Smooth muscle cell (in vitro differentiated cells): ENCODE results near the gene RANBP6. TPM values are rescaled to one million over a fixed set of nuclear protein-coding genes. Genes with fewer than 3 reads are reported as not detected.

ENCODE experiments used
- DNase-seq: peaks from one replicate; lab custom pipeline; 2025; ENCODE audit not compliant: unreplicated experiment; lab: John Stamatoyannopoulos, UW
- H2AFZ ChIP-seq: fragments of 200-600 bp; sonication (generic); 2 replicates; pipeline ENCODE4 v1.6.0; 2016; ENCODE audit warnings: antibody characterized with exemption, low read depth, mild to moderate bottlenecking
- H3F3A ChIP-seq: fragments of 200-600 bp; sonication (generic); 2 replicates; pipeline ENCODE4 v1.6.0; 2017; ENCODE audit warnings: antibody characterized with exemption, low read depth
- H3K27ac ChIP-seq: fragments of 200-600 bp; sonication (generic); 2 replicates; pipeline ENCODE4 v1.5.1; 2016; ENCODE audit warnings: low read depth, mild to moderate bottlenecking
- H3K27me3 ChIP-seq: fragments of 200-600 bp; sonication (generic); 2 replicates; pipeline ENCODE4 v1.6.1; 2016; ENCODE audit warnings: low read depth, mild to moderate bottlenecking
- H3K36me3 ChIP-seq: fragments of 200-600 bp; sonication (generic); 2 replicates; pipeline ENCODE4 v1.5.1; 2016; ENCODE audit warnings: low read depth
- H3K4me1 ChIP-seq: fragments of 200-600 bp; sonication (generic); 2 replicates; pipeline ENCODE4 v1.5.1; 2016; ENCODE audit warnings: low read depth
- H3K4me2 ChIP-seq: fragments of 200-600 bp; sonication (generic); 2 replicates; pipeline ENCODE4 v1.6.0; 2016; ENCODE audit warnings: mild to moderate bottlenecking
- H3K4me3 ChIP-seq: fragments of 200-600 bp; sonication (generic); 2 replicates; pipeline ENCODE4 v1.5.1; 2016; ENCODE audit warnings: mild to moderate bottlenecking
- H3K79me2 ChIP-seq: fragments of 200-600 bp; sonication (generic); 2 replicates; pipeline ENCODE4 v1.6.0; 2016; ENCODE audit warnings: low read depth, mild to moderate bottlenecking
- H3K9ac ChIP-seq: fragments of 200-600 bp; sonication (generic); 2 replicates; pipeline ENCODE4 v1.6.0; 2016; ENCODE audit warnings: low read depth
- H3K9me3 ChIP-seq: fragments of 200-600 bp; sonication (generic); replicated peaks from 2 replicates; pipeline ENCODE4 v1.5.1; 2016; ENCODE audit warnings: low read depth
- H4K20me1 ChIP-seq: fragments of 200-600 bp; sonication (generic); 2 replicates; pipeline ENCODE4 v1.6.0; 2016; ENCODE audit warnings: low read depth
- CTCF ChIP-seq: fragments of 200-600 bp; sonication (generic); IDR thresholded peaks from 2 replicates; pipeline ENCODE4 v1.5.1; 2017; ENCODE audit warnings: borderline replicate concordance, mild to moderate bottlenecking, antibody characterized with exemption; ENCODE audit not compliant: insufficient read depth, poor library complexity, severe bottlenecking
- WGBS: methylation state at CpG from one replicate; pipeline ENCODE4 v1.1.7; 2016; ENCODE audit warnings: low lambda C conversion rate; 5-methylcytosine and 5-hydroxymethylcytosine counted together
- polyA plus RNA-seq: library from polyadenylated mRNA; unstranded; fragments of >200 nt; fragmentation: Nextera tagmentation; extraction: Ambion mirVana; gene quantifications from 2 replicates; pipeline ENCODE4 v1.2.1, GENCODE V29; 2016
- total RNA-seq: library from RNA; depleted of rRNA; stranded (reverse); fragments of >200 nt; gene quantifications from 2 replicates; pipeline ENCODE4 v1.2.3, GENCODE V29; 2014

The RANBP6 gene
- total and polyA plus RNA-seq, 2 experiments from 2014 or later, result 14.1 to 41.9 TPM

DNA sequence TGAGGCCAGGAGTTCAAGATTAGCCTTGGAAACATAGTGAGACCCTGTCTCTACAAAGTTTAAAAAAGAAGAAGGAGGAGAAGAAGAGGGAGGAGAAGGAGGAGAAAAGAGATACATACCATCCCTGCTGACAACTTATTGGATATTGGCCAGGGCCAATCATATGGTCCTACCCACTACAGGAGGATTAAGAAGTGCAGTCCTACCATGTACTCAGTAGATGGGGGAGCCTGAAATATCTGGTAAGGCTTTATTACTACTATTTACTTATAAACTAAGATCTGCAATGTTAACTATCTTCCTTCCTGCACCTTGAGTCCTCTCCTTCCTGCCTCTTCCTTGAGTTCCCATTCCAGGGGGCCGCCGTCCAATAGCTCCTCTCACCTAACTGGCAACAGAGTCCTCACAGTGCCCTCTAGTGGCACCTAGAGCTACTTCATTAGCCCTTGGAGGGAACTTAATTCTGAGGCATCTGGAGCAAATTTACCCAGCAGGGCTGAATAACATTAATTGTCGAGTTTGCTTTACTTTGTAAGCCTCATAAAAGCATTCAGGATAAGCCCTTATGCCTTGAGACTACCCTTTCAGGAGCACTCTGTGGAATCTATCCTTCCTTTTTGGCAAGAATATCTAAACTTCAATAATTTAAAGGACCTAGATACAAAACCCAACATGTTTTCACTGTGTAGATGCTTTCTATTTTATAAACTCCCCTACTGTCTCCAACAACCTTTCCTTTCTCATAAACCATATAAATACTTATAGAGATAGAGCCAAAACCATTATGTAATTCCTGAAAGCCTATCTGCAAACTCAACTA is 39.1 kb upstream of the RANBP6 start:
- Histone ChIP-seq H2AFZ (no peak overlapping the region), H3K9ac (no peak overlapping the region), H3K4me2 (no peak overlapping the region)

GRCh38 chr9:6052293-6052919 is 37.0 kb upstream of the RANBP6 start:
- H2AFZ ChIP-seq, result no peak overlapping the region
- H3K4me1 ChIP-seq, result no peaks in the 10 kb centered on the region
- H3K9me3 ChIP-seq, result no peaks in the 10 kb centered on the region
- H4K20me1 ChIP-seq, result no peaks in the 10 kb centered on the region
- H3K9ac ChIP-seq, result no peak overlapping the region
- TF ChIP-seq CTCF, result no peak
- no peak overlapping the region for H3K4me3 ChIP-seq
- H3K27ac ChIP-seq, result no peak overlapping the region
- H3K36me3 ChIP-seq, result no peaks in the 10 kb centered on the region
- peaks cover 4% of the 10 kb centered on the region for H3K27me3 ChIP-seq
- no peaks in the 10 kb centered on the region for H3K79me2 ChIP-seq
- no peak overlapping the region for H3K4me2 ChIP-seq
- 58% methylated on average over 2 of the region's 2 CpGs for WGBS
- DNase-seq, result no peak
- no peaks in the 10 kb centered on the region for H3F3A ChIP-seq

More for the DNA sequence above, 39.1 kb upstream of the RANBP6 start:
- Histone ChIP-seq H4K20me1 (no peaks in the 10 kb centered on the region), H3K79me2 (no peaks in the 10 kb centered on the region), H3K9me3 (no peaks in the 10 kb centered on the region), H3K36me3 (no peaks in the 10 kb centered on the region), H3F3A (no peaks in the 10 kb centered on the region), H3K27ac (no peak overlapping the region), H3K27me3 (no peaks in the 10 kb centered on the region), H3K4me1 (no peaks in the 10 kb centered on the region), H3K4me3 (no peak overlapping the region)
- WGBS, result 15% methylated on average over 3 of the region's 3 CpGs
- peak; percentile 84 for TF ChIP-seq CTCF
- no peak for DNase-seq

DNA sequence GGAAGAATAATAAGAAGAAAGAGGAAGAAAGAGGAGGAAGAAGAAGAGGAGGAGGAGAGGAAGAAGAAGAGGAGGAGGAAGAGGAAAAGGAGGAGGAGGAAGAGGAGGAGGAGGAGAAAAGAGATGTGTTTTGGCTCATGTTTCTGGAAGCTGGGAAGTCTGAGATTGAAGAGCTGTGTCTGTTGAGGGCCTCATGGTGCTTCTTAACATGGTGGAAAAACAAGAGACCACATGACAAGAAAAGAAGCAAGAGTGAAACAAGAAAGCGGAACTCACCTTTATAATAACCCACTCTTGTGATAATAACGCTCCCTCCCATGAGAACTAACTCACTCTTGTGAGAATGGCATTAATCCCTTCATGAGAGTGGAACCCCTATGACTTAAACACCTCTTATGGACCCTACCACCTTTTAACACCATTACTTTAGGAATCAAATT is 36.1 kb upstream of the RANBP6 start:
- WGBS, result 97% methylated on average over 2 of the region's 2 CpGs
- no peak overlapping the region for H3K9ac ChIP-seq

More for the DNA sequence above, 36.1 kb upstream of the RANBP6 start:
- H3K36me3 ChIP-seq, result no peaks in the 10 kb centered on the region
- no peaks in the 10 kb centered on the region for H3K79me2 ChIP-seq
- DNase-seq, result no peak
- no peaks in the 10 kb centered on the region for H3K9me3 ChIP-seq
- no peak overlapping the region for H3K27ac ChIP-seq
- H3K4me1 ChIP-seq, result no peaks in the 10 kb centered on the region
- H3F3A ChIP-seq, result no peaks in the 10 kb centered on the region
- peaks cover 4% of the 10 kb centered on the region for H3K27me3 ChIP-seq
- no peak overlapping the region for H3K4me3 ChIP-seq
- no peaks in the 10 kb centered on the region for H4K20me1 ChIP-seq
- H3K4me2 ChIP-seq, result no peak overlapping the region
- no peak overlapping the region for H2AFZ ChIP-seq
- no peak for TF ChIP-seq CTCF
